ENCODE results near the gene SHFL. TPM values are rescaled to one million over a fixed set of nuclear protein-coding genes. Genes with fewer than 3 reads are reported as not detected.

SHFL gene
- polyA plus RNA-seq, 1 donor from 2014 or later, result 1.2 TPM

DNA sequence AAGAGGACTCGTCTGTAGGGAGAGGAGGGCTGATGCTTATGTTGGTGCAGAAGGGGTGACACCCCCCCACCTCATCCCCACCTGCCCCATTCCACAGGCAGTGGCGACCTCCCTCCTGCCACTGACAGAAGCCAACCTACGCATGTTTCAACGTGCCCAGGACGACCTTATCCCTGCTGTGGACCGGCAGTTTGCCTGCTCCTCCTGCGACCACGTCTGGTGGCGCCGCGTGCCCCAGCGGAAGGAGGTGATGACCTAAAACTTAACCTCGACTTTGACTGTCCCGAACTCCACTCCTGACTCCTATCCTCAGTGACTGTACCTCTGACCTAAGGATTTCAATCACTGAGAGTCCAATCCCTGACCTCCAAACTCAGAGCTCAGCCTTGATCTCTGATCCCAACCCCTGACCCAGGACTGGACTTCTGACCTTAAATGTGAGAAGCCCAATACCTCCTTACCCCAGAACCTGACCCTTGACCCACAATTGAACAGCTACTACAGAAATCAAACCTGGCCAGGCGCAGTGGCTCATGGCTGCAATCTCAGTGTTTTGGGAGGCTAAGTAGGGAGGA is 3.8 kb downstream of the SHFL start:
- Histone ChIP-seq H3K9ac (ENCODE audit: low read length) (no peak overlapping the region), H3F3A (ENCODE audit: insufficient read depth, low read length, poor library complexity, severe bottlenecking) (no peaks in the 10 kb centered on the region), H3K27me3 (ENCODE audit: insufficient read depth, low read depth, low read length) (peaks cover 28% of the 10 kb centered on the region), H3K9me3 (ENCODE audit: low read length) (no peaks in the 10 kb centered on the region), H3K4me2 (ENCODE audit: low read length) (no peak overlapping the region), H3K4me3 (ENCODE audit: low read length) (no peak overlapping the region), H2AFZ (ENCODE audit: low read depth, low read length) (no peak overlapping the region), H3K79me2 (replicated peaks; ENCODE audit: insufficient read depth, low read length) (no peaks in the 10 kb centered on the region), H4K20me1 (ENCODE audit: insufficient read depth) (no peaks in the 10 kb centered on the region), H3K9me2 (ENCODE audit: insufficient read depth, low read length) (no peaks in the 10 kb centered on the region), H3K27ac (ENCODE audit: low read length) (no peak overlapping the region), H3K36me3 (ENCODE audit: insufficient read depth, low read length) (no peaks in the 10 kb centered on the region)
- TF ChIP-seq, protein P1, sequence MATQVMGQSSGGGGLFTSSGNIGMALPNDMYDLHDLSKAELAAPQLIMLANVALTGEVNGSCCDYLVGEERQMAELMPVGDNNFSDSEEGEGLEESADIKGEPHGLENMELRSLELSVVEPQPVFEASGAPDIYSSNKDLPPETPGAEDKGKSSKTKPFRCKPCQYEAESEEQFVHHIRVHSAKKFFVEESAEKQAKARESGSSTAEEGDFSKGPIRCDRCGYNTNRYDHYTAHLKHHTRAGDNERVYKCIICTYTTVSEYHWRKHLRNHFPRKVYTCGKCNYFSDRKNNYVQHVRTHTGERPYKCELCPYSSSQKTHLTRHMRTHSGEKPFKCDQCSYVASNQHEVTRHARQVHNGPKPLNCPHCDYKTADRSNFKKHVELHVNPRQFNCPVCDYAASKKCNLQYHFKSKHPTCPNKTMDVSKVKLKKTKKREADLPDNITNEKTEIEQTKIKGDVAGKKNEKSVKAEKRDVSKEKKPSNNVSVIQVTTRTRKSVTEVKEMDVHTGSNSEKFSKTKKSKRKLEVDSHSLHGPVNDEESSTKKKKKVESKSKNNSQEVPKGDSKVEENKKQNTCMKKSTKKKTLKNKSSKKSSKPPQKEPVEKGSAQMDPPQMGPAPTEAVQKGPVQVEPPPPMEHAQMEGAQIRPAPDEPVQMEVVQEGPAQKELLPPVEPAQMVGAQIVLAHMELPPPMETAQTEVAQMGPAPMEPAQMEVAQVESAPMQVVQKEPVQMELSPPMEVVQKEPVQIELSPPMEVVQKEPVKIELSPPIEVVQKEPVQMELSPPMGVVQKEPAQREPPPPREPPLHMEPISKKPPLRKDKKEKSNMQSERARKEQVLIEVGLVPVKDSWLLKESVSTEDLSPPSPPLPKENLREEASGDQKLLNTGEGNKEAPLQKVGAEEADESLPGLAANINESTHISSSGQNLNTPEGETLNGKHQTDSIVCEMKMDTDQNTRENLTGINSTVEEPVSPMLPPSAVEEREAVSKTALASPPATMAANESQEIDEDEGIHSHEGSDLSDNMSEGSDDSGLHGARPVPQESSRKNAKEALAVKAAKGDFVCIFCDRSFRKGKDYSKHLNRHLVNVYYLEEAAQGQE (IDR thresholded peaks at IDR 0.05; ENCODE audit: borderline replicate concordance), result no peak
- TF ChIP-seq EZH2 (IDR thresholded peaks at IDR 0.05; ENCODE audit: borderline replicate concordance, insufficient read depth, low read length, poor library complexity, severe bottlenecking) (no peak), POLR2AphosphoS5 (IDR thresholded peaks at IDR 0.05) (no peak), SMC3 (conservative IDR thresholded peaks at IDR 0.05; ENCODE audit: poor library complexity) (no peak), RAD21 (conservative IDR thresholded peaks at IDR 0.05) (no peak), TAF1 (IDR thresholded peaks at IDR 0.05; ENCODE audit: low read depth) (no peak), EP300 (conservative IDR thresholded peaks at IDR 0.05; ENCODE audit: poor library complexity, severe bottlenecking) (no peak), MXI1 (conservative IDR thresholded peaks at IDR 0.05; ENCODE audit: poor library complexity, severe bottlenecking) (no peak)

DNA sequence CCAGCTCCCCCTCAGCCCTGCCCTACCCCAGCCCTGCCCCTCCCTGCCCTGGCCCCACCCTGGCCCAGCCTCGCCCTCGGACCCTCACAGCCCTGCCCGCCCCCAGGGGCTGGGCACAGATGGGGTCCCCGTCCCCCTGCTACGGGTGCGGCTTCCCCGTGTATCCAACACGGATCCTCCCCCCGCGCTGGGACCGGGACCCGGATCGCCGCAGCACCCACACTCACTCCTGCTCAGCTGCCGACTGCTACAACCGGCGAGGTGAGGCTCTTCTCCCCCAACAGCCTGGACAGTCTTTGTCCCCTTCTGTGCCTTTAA is 5.2 kb downstream of the SHFL start:
- no peak overlapping the region for H2AFZ ChIP-seq (ENCODE audit: low read depth, low read length)
- H3K9me2 ChIP-seq (ENCODE audit: insufficient read depth, low read length), result no peaks in the 10 kb centered on the region
- no peak overlapping the region for H3K4me2 ChIP-seq (ENCODE audit: low read length)
- H4K20me1 ChIP-seq (ENCODE audit: insufficient read depth), result no peaks in the 10 kb centered on the region
- H3K27ac ChIP-seq (ENCODE audit: low read length), result no peak overlapping the region
- H3F3A ChIP-seq (ENCODE audit: insufficient read depth, low read length, poor library complexity, severe bottlenecking), result no peaks in the 10 kb centered on the region
- peaks cover 14% of the 10 kb centered on the region for H3K27me3 ChIP-seq (ENCODE audit: insufficient read depth, low read depth, low read length)
- no peaks in the 10 kb centered on the region for H3K36me3 ChIP-seq (ENCODE audit: insufficient read depth, low read length)
- no peak overlapping the region for H3K4me3 ChIP-seq (ENCODE audit: low read length)
- H3K79me2 ChIP-seq (replicated peaks; ENCODE audit: insufficient read depth, low read length), result no peaks in the 10 kb centered on the region
- H3K9me3 ChIP-seq (ENCODE audit: low read length), result no peaks in the 10 kb centered on the region
- no peak overlapping the region for H3K9ac ChIP-seq (ENCODE audit: low read length)
- TF ChIP-seq, protein P2, sequence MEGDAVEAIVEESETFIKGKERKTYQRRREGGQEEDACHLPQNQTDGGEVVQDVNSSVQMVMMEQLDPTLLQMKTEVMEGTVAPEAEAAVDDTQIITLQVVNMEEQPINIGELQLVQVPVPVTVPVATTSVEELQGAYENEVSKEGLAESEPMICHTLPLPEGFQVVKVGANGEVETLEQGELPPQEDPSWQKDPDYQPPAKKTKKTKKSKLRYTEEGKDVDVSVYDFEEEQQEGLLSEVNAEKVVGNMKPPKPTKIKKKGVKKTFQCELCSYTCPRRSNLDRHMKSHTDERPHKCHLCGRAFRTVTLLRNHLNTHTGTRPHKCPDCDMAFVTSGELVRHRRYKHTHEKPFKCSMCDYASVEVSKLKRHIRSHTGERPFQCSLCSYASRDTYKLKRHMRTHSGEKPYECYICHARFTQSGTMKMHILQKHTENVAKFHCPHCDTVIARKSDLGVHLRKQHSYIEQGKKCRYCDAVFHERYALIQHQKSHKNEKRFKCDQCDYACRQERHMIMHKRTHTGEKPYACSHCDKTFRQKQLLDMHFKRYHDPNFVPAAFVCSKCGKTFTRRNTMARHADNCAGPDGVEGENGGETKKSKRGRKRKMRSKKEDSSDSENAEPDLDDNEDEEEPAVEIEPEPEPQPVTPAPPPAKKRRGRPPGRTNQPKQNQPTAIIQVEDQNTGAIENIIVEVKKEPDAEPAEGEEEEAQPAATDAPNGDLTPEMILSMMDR (IDR thresholded peaks at IDR 0.05; ENCODE audit: poor library complexity, severe bottlenecking), result no peak
- no peak for TF ChIP-seq EZH2 (IDR thresholded peaks at IDR 0.05; ENCODE audit: borderline replicate concordance, insufficient read depth, low read length, poor library complexity, severe bottlenecking)
- TF ChIP-seq SMC3 (conservative IDR thresholded peaks at IDR 0.05; ENCODE audit: poor library complexity), result no peak

Data from neural cell (in vitro differentiated cells).